ENCODE data around the gene ELF5. TPM values are rescaled to one million over a fixed set of nuclear protein-coding genes. Genes with fewer than 3 reads are reported as not detected.
A peak's percentile ranks its signal among the peaks of the same experiment; 100 is the strongest.

Gene ELF5
- total and polyA plus RNA-seq, 8 donors = 0.09 to 0.46 (median 0.14) TPM; not detected in 2

- H3K4me3 ChIP-seq = no peak overlapping the region
- WGBS, 2 donors = 78 to 94% methylated on average over 3 of the region's 3 CpGs
- TF ChIP-seq CTCF (IDR thresholded peaks at IDR 0.05) = no peak
- DNase-seq = no peak
- H3K4me1 ChIP-seq = no peaks in the 10 kb centered on the region
- no peaks in the 10 kb centered on the region for H3K27me3 ChIP-seq
- H3K36me3 ChIP-seq = peaks cover 6 to 82% (median 48%) of the 10 kb centered on the region in 3 donors
- no peak overlapping the region for H3K27ac ChIP-seq
- peak; percentile 34 for FAIRE-seq
- intact Hi-C loops (cut with DNase I) = no loop called here
- no peak for ATAC-seq
- no peaks in the 10 kb centered on the region for H3K9me3 ChIP-seq
Measured at GRCh38 chr11:34466802-34467488, 46.6 kb downstream of the ELF5 start.

DNA sequence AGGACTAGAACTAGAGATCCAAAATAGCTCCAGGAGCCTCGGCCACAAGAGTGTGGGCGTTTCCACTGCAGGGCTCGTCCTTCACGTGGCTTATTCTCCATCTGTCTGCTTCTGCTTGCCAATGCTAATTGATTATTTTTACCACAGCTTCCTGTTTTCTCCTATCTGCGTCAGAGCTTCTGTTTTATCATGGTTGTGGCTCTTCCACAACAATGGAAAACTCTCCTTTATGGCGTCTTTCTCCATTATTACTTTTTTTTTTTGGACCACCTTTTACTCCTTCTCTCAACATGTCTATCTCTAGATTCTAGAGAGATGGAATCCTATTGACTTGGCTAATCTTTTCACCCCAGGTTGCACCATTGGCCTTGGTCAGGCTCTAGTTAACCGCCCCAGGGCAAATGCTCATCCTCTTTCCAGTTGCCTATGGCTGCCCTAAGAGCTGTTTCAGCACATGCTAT lies 49.0 kb downstream of the ELF5 start:
- ATAC-seq (peak in 2 of 4 donors; percentile 29 to 45), DNase-seq (no peak), FAIRE-seq (no peak)
- Histone ChIP-seq H3K9me3 (no peaks in the 10 kb centered on the region), H3K27ac (no peak overlapping the region), H3K4me3 (no peak overlapping the region), H3K4me1 (peaks cover 0 to 3% (median 0%) of the 10 kb centered on the region in 3 donors), H3K27me3 (no peaks in the 10 kb centered on the region), H3K36me3 (peaks cover 6 to 74% (median 47%) of the 10 kb centered on the region in 3 donors)
- WGBS, 2 donors = 73 to 78% methylated on average over 7 of the region's 7 CpGs
- intact Hi-C loops (cut with DNase I) = no loop called here
- no peak for TF ChIP-seq CTCF (IDR thresholded peaks at IDR 0.05)

GRCh38 chr11:34461215-34461614 lies 52.4 kb downstream of the ELF5 start:
- no peak overlapping the region for H3K4me3 ChIP-seq
- WGBS, 2 donors = 93 to 94% methylated on average over 14 of the region's 14 CpGs
- intact Hi-C loops (cut with DNase I) = no loop called here
- no peaks in the 10 kb centered on the region for H3K9me3 ChIP-seq
- peaks cover 0 to 68% (median 44%) of the 10 kb centered on the region in 3 donors for H3K36me3 ChIP-seq
- ATAC-seq (no peak), DNase-seq (peak in 1 of 6 donors; percentile 35), FAIRE-seq (no peak)
- peaks cover 0 to 4% (median 0%) of the 10 kb centered on the region in 3 donors for H3K4me1 ChIP-seq
- H3K27ac ChIP-seq = no peak overlapping the region
- TF ChIP-seq CTCF (IDR thresholded peaks at IDR 0.05) = no peak
- H3K27me3 ChIP-seq = no peaks in the 10 kb centered on the region

DNA sequence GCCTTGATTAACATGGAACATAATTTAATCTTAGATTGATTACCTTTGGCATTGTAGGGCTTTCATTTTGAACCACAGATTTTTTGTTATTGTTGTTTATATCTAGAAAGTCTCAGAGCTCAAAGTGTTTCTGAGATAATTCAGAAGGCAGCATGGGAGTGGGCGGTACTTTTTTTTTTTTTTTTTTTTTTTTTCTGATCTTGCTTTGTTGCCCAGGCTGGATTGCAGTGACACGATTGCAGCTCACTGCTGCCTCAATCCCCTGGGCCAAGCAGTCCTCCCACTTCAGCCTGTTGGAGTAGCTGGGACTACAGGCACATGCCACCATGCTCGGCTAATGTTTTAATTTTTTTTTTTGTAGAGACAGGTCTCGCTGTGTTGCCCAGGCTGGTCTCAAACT lies 53.3 kb downstream of the ELF5 start:
- H3K27me3 ChIP-seq = no peaks in the 10 kb centered on the region
- ATAC-seq (no peak), FAIRE-seq (no peak), DNase-seq (no peak)
- H3K27ac ChIP-seq = no peak overlapping the region
- no peak overlapping the region for H3K4me3 ChIP-seq
- no peaks in the 10 kb centered on the region for H3K9me3 ChIP-seq
- H3K4me1 ChIP-seq = peaks cover 0 to 4% (median 0%) of the 10 kb centered on the region in 3 donors
- TF ChIP-seq CTCF (IDR thresholded peaks at IDR 0.05) = no peak
- H3K36me3 ChIP-seq = peaks cover 0 to 68% (median 35%) of the 10 kb centered on the region in 3 donors
- 83 to 87% methylated on average over 4 of the region's 4 CpGs for WGBS, 2 donors
- intact Hi-C loops (cut with DNase I) = no loop called here

Data from pancreas (tissue), 10 donors.